B cell (primary cell): ENCODE measurements around the gene AASDHPPT.

Experiments used
- CTCF ChIP-seq: fragments of 200-600 bp; IDR thresholded peaks from one replicate; pipeline ENCODE4 v1.8.0; 2022; ENCODE audit warnings: antibody characterized with exemption, mild to moderate bottlenecking
- EZH2 ChIP-seq: IDR thresholded peaks from 2 replicates; pipeline ENCODE4 v1.6.1; 2012; ENCODE audit warnings: borderline replicate concordance, low read depth, mild to moderate bottlenecking, moderate library complexity, low read length; ENCODE audit not compliant: insufficient read depth, poor library complexity, severe bottlenecking

- TF ChIP-seq EZH2 (no peak), CTCF (no peak)
These were observed 23.9 kb downstream of the AASDHPPT start for GRCh38 chr11:106101370-106101769.
